Duodenal mucosa (tissue), 2 donors: ENCODE data around the gene TMEM223.
"Not testable (repeated sequence)": the region's sequence is repeated elsewhere in the genome, so short reads cannot be mapped to it uniquely, and the experiment has no call there.

Experiments used
- H3K27ac ChIP-seq: one replicate; pipeline ENCODE4 v1.7.0; 2013; ENCODE audit warnings: low read depth, low read length
- H3K27me3 ChIP-seq, 2 donors: one replicate each; pipeline ENCODE4 v1.7.0; 2013; ENCODE audit warnings: low read length in 2 of 2, control low read depth in 1 of 2; ENCODE audit not compliant: insufficient read depth in 2 of 2, control insufficient read depth in 1 of 2
- H3K36me3 ChIP-seq, 2 donors: one replicate each; pipeline ENCODE4 v1.7.0; 2013; ENCODE audit warnings: low read length in 2 of 2, control low read depth in 1 of 2; ENCODE audit not compliant: insufficient read depth in 2 of 2, control insufficient read depth in 1 of 2
- H3K4me1 ChIP-seq, 2 donors: one replicate each; pipeline ENCODE4 v1.7.0; 2013; ENCODE audit warnings: low read length in 2 of 2, control low read depth in 1 of 2; ENCODE audit not compliant: insufficient read depth in 2 of 2, control insufficient read depth in 1 of 2
- H3K4me3 ChIP-seq, 2 donors: one replicate each; pipeline ENCODE4 v1.7.0; 2013; ENCODE audit warnings: low read length in 2 of 2, low read depth in 1 of 2
- H3K9ac ChIP-seq, 2 donors: one replicate each; pipeline ENCODE4 v1.7.0; 2013; ENCODE audit warnings: low read length in 2 of 2, low read depth in 1 of 2
- H3K9me3 ChIP-seq, 2 donors: one replicate each; pipeline ENCODE4 v1.7.0; 2013; ENCODE audit warnings: low read length in 2 of 2, control low read depth in 1 of 2; ENCODE audit not compliant: control insufficient read depth in 1 of 2

TMEM223 gene

DNA sequence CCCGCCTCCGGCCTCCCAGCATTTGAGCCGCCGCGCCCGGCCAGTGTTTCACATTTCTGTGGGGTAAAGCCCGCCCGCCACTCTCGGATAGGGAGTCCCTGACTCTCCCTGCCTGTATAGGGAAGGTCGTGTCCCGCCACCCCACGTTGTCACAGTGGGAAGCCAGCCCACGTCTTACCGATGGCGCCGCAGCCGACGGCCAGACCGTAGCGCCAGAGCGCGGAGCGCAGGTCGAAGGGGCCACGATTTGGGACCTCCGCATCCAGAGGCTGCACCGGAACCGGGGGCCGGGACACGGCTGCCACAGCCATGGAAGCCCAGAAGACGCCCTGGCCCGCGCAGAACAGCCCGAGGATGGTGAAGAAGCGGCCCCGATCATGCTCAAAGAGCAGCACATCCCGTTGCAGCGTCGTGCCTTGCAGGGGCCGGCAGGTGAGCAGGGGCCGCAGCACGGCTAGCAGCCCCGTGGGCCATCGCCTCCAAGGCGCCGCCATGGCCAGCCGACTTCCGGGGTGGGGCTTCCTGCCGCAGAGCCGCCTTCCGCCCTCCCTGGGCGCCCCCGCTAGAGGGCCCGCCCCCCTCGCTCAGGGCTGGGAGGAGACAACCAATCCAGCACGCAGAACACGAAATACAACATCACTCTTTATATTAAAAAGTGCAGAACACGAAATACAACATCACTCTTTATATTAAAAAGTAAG lies at the start of gene TMEM223:
Gene TMEM223 (minus strand): TSS at position 506 of the 701 bp plus-strand sequence. CDS start 12 bp downstream, at position 494.
- Histone ChIP-seq H3K9me3 (no peaks in the 10 kb centered on the region), H3K9ac (peak within 1 kb of the TSS; percentile 71 to 96), H3K4me3 (peak within 1 kb of the TSS; percentile 88), H3K4me1 (peaks cover 23 to 37% of the 10 kb centered on the region in 2 donors), H3K27ac (peak within 1 kb of the TSS; percentile 64), H3K27me3 (no peaks in the 10 kb centered on the region), H3K36me3 (peaks cover 36 to 64% of the 10 kb centered on the region in 2 donors)

DNA sequence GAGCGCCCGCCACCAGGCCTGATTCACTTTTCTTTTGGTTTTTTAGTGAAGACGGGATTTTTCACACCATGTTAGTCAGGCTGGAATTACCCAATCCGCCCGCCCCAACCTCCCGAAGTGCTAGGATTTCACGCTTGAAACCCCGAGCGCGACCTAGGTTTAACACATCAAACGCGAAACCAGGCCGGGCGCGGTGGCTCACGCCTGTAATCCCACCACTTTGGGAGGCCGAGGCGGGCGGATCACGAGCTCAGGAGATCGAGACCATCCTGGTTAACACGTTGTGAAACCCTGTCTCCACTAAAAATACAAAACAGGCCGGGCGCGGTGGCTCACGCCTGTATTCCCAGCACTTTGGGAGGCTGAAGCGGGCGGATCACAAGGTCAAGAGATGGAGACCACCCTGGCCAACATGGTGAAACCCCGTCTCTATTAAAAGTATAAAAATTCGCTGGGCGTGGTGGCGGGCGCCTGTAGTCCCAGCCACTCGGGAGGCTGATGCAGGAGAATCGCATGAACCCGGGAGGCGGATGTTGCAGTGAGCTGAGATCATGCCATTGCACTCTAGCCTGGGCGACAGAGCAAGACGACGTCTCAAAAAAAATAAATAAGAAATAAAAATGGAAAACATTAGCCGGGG lies 49.0 kb upstream of the TMEM223 start:
- Histone ChIP-seq H3K4me3 (peak overlapping the region; percentile 97 to 99), H3K36me3 (peaks cover 0 to 15% of the 10 kb centered on the region in 2 donors), H3K9ac (peak overlapping the region; percentile 89 to 92), H3K4me1 (peaks cover 13 to 23% of the 10 kb centered on the region in 2 donors), H3K27ac (peak overlapping the region; percentile 94)
- H3K27me3 ChIP-seq, H3K9me3 ChIP-seq: not testable (repeated sequence)

DNA sequence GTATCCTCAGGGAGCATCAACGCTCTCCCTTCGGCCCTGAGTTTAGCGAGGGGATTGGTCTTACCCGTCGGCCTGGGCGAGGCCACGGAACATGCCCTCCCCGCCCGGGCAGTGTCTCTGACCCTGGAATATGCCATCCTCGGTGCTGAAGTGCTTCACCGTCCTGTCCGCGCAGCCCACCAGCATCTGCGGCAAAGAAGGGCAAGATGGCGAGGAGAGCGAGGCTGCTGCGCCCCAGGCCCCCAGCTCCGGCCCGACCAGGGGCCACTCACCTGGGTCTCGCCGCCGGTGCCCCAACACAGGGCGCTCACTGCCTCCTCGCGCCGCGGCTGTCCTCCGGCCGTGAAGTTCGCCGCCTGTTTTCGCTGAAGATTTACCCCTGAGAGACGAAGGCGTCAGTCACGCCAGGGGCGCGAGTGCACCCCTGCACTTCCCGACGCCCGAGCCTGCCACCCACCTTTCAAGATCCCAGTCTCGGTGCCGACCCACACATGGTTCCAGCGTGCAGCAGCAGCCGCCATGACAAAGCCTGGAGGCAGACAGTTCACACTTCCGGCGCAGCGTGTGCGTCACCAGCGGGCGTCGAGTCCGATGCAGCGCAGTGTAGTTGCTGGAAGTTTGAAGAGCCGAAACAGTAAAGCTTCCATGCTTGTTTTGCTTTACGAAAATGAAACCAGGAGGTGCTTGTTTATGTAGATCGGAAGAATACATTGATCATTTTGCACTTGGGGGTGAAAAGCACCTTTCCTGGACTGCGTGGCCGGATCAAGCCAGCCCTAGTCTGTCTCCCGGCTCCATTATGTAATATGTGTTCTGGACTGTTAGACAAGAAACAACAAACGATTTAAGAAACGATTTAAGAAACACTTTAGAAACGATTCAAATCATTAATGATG lies 47.5 kb upstream of the TMEM223 start, which contains the start of gene WDR74:
Gene WDR74 (minus strand): TSS at position 541 of the 896 bp plus-strand sequence. CDS start 20 bp downstream, at position 521.
- Histone ChIP-seq H3K4me3 (peak within 1 kb of the TSS; percentile 97 to 99), H3K27me3 (no peaks in the 10 kb centered on the region), H3K27ac (peak within 1 kb of the TSS; percentile 94), H3K36me3 (peaks cover 2 to 29% of the 10 kb centered on the region in 2 donors), H3K9ac (peak within 1 kb of the TSS; percentile 89 to 92), H3K4me1 (peaks cover 13 to 23% of the 10 kb centered on the region in 2 donors), H3K9me3 (no peaks in the 10 kb centered on the region)

- H3K36me3 ChIP-seq, result peaks cover 6 to 37% of the 10 kb centered on the region in 2 donors
- H3K27ac ChIP-seq, result no peak overlapping the region
- peaks cover 17 to 37% of the 10 kb centered on the region in 2 donors for H3K4me1 ChIP-seq
- H3K4me3 ChIP-seq, result no peak overlapping the region
- H3K9ac ChIP-seq, result no peak overlapping the region
- no peaks in the 10 kb centered on the region for H3K9me3 ChIP-seq
- H3K27me3 ChIP-seq, result no peaks in the 10 kb centered on the region
Measured at GRCh38 chr11:62835336-62835735, 43.5 kb upstream of the TMEM223 start.

- Histone ChIP-seq H3K4me1 (peaks cover 15 to 34% of the 10 kb centered on the region in 2 donors), H3K27ac (peak within 1 kb of the TSS; percentile 97), H3K9ac (peak within 1 kb of the TSS; percentile 89 to 94), H3K27me3 (no peaks in the 10 kb centered on the region), H3K36me3 (peaks cover 9 to 43% of the 10 kb centered on the region in 2 donors), H3K4me3 (peak within 1 kb of the TSS; percentile 84 to 93), H3K9me3 (no peaks in the 10 kb centered on the region)
Measured at GRCh38 chr11:62832336-62833234, 40.8 kb upstream of the TMEM223 start, which contains the start of gene TEX54. Gene TEX54 (minus strand): TSS chr11:62832841.

DNA sequence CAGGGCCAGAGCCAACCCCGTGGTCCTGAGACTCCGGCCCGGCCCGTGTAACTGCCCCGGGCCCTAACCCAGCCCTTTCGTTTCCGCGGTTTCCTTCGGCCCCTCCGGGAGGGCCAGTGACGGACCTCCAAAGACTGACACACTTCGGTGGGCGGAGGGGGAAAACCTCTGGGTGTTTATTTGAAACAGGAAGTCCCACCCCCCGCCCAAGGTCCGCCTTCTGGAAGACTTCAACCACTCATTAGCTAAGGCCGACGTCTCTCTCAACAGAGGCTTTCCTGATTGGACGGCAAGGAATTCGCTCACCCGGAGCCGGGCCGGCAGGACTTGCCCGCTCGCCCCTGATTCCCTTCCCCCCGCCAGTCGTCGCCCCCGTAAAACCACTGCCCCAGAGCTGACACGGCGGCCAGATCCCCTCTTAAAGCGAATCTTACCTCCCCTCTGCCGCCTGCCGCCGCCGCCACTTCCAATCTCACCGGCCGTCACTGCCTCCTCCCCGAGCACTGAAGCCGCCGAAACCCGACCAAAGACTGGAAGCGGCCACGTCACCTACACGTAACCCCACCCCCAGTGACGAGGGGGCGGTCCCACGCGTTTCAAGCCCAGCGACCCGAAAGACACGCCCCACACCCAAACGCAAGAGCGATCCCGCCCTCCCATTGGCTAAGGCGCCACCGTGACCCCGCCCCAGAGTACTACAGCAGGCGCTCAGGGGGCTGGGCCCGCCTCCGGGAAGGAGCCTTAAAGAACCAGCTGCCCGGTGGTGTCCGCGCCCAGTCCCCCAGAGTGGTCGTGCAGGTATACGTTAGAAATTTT lies 39.9 kb upstream of the TMEM223 start, which contains the start of gene STX5:
Gene STX5 (minus strand): TSS at position 532 of the 816 bp plus-strand sequence. CDS start 808 bp downstream, outside the sequence.
- peak within 1 kb of the TSS; percentile 97 for H3K27ac ChIP-seq
- H3K36me3 ChIP-seq, result peaks cover 18 to 46% of the 10 kb centered on the region in 2 donors
- H3K9ac ChIP-seq, result peak within 1 kb of the TSS; percentile 89 to 94
- peaks cover 15 to 34% of the 10 kb centered on the region in 2 donors for H3K4me1 ChIP-seq
- H3K4me3 ChIP-seq, result peak within 1 kb of the TSS; percentile 84 to 93
- H3K27me3 ChIP-seq, result no peaks in the 10 kb centered on the region
- no peaks in the 10 kb centered on the region for H3K9me3 ChIP-seq

- Histone ChIP-seq H3K9ac (peak overlapping the region; percentile 59 to 94), H3K9me3 (no peaks in the 10 kb centered on the region), H3K27me3 (no peaks in the 10 kb centered on the region), H3K27ac (peak overlapping the region; percentile 97), H3K36me3 (peaks cover 18 to 43% of the 10 kb centered on the region in 2 donors), H3K4me1 (peaks cover 15 to 34% of the 10 kb centered on the region in 2 donors), H3K4me3 (peak overlapping the region; percentile 84 to 93)
Measured at GRCh38 chr11:62830904-62831519, 39.2 kb upstream of the TMEM223 start.

DNA sequence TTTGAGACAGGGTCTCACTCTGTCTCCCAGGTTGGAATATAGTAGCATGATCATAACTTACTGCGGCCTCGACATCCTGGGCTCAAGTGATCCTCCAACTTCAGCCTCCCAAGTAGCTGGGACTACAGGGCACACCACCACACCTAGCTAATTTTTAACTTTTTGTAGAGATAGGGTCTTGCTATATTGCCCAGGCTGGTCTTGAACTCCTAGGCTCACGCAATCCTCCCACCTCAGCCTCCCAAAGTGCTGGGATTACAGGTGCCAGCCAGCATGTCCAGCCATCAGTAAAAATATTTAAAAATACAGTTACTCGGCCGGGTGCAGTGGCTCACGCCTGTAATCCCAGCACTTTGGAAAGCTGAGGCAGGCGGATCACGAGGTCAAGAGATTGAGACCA lies 36.3 kb upstream of the TMEM223 start:
- not testable (repeated sequence) for H3K9me3 ChIP-seq, H3K4me3 ChIP-seq, H3K27ac ChIP-seq, H3K27me3 ChIP-seq, H3K9ac ChIP-seq
- H3K36me3 ChIP-seq, result peaks cover 39 to 49% of the 10 kb centered on the region in 2 donors
- H3K4me1 ChIP-seq, result peaks cover 15 to 24% of the 10 kb centered on the region in 2 donors
